CD4-positive, alpha-beta T cell treated with Interleukin-10 for 1 hour (primary cell): ENCODE measurements around the gene SLC25A30.
"Not testable (repeated sequence)": the region's sequence is repeated elsewhere in the genome, so short reads cannot be mapped to it uniquely, and the experiment has no call there.

ENCODE experiments used
- DNase-seq: peaks from one replicate; pipeline ENCODE4 v3.0.0-alpha.2; 2020

The SLC25A30 gene

DNA sequence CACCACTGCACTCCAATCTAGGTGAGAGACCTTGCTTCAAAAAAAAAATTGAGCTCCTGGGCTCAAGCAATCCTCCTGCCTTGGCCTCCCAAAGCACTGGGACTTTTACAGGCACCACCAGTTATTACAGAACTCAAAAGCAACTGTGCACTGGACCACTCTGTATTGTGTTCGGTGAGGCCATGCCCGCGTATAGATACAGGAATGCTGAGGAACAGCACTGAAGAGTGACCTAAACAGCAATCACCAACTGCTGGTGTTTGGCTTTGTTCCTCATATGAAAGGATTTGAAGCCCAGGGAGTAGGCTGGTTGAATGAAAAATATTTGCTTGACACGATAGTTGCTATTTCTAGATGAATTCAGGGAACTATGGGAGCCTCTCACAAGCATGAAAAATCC, 29.5 kb downstream of the SLC25A30 start:
- no peak for DNase-seq

DNA sequence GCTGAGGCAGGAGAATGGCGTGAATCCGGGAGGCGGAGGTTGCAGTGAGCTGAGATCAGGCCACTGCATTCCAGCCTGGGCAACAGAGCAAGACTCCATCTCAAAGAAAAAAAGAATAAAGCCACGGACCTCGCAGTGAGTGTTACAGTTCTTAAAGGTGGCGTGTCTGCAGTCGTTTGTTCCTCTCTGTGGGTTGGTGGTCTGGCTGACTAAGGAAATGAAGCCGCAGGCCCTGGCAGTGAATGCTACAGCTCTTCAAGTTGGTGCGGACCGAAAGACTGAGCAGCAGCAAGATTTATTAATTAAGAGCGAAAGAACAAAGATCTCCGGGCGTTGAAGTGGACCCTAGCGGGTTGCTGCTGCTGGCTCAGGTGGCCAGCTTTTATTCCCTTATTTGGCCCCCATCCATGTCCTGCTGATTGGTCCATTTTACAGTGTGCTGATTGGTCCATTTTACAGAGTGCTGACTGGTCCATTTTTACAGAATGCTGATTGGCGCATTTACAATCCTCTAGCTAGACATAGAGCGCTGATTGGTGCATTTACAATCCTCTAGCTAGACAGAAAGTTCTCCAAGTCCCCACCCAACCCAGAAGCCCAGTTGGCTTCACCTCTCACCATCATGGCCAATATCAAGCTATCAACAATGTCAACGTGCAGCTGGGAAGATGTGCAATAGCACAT, 31.1 kb downstream of the SLC25A30 start:
- DNase-seq = not testable (repeated sequence)

DNA sequence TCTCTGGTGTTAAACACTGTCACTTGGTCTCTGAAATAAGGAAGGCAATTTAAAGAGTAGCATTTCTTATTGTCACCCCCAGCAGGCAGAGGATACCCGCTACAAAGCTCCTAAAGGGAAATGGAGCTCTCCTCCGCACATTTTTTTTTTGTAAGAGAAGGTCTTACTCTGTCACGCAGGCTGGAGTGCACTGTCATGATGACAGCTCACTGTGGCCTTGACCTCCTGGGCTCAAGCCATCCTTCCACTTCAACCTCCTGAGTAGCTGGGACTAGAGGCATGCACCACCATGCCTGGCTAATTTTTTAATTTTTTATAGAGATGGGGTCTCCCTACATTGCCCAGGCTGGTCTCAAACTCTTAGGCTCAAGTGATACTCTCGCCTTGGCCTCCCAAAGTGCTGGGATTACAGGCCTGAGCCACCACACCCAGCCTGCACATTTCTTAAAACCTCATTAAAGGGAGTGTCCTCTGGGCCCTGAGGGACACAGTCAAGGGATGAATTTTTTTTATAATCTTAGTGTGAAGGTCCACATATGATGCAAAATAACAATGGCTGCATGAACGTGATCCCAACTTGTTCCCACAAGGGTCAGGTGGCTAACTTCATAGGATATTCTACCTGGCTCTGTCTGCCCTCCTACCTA, 32.1 kb downstream of the SLC25A30 start:
- no peak for DNase-seq

DNA sequence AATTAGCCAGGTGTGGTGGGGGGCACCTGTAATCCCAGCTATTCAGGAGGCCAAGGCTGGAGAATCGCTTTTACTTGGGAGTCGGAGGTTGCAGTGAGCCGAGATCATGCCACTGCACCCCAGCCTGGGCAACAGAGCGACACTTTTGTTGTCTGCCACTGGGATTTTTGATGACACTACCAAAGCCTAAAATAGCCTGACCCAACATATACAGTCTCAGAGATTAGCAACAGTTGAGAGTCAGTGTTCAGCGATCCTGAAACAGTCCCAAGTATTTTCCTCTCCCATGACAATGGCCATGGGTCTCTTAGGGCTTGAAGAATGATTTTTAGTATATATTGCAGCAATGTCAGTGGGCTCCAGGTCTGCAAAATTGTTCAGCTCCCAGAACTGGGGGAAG, 32.9 kb downstream of the SLC25A30 start:
- no peak for DNase-seq

DNA sequence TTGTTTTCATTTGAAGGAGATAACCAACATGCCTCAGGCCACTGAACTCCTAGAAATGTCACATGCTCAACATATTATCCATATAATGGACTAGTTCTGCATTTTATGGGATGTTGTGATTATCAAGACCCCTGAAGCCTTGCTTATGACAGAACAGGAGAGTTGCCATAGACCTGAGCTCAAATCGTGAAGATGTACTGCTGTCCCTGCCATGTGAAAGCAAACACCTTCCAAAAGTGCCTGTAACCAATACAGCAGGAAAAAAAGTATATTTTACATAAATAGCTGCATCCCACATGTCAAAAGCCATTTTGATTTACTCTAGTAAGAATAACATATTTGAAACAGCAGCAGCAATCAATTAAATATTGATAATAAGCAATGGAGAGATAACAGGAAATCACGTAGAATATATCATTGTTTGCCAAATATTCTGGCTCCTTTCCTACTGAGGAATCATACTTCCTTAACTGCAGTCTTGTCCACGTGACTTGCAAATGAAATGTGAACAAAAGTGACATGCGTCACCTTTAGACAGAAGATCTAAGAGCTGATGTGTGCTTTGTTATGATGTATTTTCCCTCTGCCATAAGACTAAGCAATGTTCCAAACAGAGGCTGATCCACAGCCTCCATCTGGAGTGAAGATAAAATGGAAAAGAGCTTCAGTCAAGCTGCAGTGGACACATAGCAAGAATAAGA, 33.5 kb downstream of the SLC25A30 start:
- no peak for DNase-seq

DNA sequence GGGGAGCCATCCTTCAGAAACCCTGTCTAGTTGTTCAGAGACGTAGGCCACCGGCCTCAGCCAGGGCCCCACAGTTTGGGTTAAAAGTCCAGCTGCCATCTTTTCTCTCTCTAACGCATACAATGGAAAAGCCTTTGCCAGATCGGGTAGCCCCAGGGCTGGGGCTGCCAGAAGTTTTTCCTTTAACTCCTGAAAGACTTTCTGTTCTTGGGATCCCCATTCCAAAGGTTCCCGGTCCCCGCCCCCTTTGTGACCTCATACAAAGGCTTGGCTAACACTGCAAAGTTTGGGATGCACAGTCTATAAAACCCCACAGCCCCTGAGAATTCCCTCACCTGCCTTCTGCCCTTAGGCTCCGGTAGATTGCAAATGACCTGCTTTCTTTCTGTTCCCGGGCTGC, 35.4 kb downstream of the SLC25A30 start:
- DNase-seq = not testable (repeated sequence)

DNA sequence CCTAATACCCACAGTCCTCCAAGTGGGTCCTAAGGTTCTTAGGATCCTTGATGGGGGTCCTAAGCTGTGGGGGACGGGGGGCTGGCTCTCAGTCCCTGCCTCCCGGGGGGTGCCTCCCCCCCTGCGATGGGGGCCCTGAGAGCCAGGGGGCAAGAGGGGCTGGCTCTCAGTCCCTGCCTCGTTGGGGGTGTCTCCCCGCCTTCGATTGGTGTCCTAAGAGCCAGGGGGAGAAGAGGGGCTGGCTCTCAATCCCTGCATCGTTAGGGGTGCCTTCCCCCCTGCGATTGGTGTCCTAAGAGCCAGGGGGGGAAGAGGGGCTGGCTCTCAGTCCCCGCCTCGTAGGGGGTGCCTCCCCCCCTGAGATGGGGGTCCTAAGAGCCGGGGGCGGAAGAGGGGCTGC, 37.0 kb downstream of the SLC25A30 start:
- DNase-seq = no peak

DNA sequence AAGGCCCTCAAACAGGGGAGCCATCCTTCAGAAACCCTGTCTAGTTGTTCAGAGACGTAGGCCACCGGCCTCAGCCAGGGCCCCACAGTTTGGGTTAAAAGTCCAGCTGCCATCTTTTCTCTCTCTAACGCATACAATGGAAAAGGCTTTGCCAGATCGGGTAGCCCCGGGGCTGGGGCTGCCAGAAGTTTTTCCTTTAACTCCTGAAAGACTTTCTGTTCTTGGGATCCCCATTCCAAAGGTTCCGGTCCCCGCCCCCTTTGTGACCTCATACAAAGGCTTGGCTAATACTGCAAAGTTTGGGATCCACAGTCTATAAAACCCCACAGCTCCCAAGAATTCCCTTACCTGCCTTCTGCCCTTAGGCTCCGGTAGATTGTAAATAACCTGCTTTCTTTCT, 37.5 kb downstream of the SLC25A30 start:
- DNase-seq = not testable (repeated sequence)

DNA sequence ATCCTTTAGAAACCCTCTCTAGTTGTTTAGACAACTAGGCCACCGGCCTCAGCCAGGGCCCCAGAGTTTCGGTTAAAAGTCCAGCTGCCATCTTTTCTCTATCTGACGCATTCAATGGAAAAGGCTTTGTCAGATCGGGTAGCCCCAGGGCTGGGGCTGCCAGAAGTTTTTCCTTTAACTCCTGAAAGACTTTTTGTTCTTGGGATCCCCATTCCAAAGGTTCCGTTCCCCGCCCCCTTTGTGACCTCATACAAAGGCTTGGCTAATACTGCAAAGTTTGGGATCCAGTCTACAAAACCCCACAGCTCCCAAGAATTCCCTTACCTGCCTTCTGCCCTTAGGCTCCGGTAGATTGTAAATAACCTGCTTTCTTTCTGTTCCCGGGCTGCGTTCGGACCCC, 38.7 kb downstream of the SLC25A30 start:
- DNase-seq = not testable (repeated sequence)

DNA sequence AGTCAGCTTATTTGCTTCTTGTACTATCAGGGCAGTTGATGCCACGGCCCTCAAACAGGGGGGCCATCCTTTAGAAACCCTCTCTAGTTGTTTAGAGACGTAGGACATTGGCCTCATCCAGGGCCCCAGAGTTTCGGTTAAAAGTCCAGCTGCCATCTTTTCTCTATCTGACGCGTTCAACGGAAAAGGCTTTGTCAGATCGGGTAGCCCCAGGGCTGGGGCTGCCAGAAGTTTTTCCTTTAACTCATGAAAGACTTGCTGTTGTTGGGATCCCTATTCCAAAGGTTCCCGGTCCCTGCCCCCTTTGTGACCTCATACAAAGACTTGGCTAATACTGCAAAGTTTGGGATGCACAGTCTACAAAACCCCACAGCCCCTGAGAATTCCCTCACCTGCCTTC, 39.4 kb downstream of the SLC25A30 start:
- DNase-seq = not testable (repeated sequence)

DNA sequence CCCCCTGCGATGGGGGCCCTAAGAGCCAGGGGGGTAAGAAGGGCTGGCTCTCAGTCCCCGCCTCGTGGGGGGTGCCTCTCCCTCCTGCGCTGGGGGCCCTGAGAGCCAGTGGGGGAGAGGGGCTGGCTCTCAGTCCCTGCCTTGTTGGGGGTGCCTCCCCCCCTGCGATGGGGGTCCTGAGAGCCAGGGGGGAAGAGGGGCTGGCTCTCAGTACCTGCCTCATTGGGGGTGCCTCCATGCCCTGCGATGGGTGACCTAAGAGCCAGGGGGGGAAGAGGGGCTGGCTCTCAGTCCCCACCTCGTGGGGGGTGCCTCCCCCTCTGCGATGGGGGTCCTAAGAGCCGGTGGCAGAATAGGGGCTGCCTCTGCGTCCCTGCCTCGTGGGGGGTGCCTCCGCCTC, 40.9 kb downstream of the SLC25A30 start:
- DNase-seq = not testable (repeated sequence)

DNA sequence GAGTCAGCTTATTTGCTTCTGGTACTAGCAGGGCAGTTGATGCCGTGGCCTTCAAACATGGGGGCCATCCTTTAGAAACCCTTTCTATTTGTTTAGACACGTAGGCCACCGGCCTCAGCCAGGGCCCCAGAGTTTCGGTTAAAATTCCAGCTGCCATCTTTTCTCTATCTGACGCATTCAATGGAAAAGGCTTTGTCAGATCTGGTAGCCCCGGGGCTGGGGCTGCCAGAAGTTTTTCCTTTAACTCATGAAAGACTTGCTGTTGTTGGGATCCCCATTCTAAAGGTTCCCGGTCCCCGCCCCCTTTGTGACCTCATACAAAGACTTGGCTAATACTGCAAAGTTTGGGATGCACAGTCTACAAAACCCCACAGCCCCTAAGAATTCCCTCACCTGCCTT, 41.5 kb downstream of the SLC25A30 start:
- not testable (repeated sequence) for DNase-seq

DNA sequence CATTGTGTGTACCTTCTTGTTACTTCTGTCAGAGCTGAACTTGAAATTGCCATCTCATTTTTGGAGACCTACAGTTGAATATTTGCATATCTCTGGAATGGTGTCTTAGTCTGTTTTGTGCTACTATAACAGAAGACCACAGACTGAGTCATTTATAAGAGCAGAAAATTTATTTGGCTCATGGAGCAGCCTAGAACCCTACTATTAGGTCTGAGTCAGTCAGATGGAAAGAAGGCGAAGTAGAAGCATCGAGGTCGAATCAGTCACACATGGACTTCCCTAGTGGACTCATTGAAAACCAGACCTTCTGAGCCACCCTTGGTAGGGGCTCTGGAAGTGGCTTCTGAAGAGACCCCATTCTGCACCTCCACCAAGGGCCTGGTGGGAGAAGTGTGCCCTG, 43.3 kb downstream of the SLC25A30 start:
- no peak for DNase-seq

DNA sequence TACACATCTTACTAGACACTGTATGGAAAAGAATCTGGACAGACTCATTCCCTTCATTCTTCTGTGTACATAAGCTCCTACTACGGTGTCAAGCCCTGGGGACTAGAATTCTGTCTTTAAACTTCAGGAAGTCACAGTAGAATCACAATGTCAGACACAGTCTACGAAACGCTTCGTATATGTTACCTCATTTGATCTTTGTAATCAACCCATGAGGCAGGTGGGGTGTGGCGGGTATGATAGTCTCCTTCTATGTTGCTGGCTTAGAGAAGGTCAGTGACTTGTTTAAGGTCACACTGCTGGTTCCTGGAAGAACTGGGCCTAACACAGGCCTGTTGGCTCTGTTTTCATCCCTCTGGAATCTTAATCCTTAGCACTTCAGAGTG, 45.0 kb downstream of the SLC25A30 start:
- no peak for DNase-seq

DNA sequence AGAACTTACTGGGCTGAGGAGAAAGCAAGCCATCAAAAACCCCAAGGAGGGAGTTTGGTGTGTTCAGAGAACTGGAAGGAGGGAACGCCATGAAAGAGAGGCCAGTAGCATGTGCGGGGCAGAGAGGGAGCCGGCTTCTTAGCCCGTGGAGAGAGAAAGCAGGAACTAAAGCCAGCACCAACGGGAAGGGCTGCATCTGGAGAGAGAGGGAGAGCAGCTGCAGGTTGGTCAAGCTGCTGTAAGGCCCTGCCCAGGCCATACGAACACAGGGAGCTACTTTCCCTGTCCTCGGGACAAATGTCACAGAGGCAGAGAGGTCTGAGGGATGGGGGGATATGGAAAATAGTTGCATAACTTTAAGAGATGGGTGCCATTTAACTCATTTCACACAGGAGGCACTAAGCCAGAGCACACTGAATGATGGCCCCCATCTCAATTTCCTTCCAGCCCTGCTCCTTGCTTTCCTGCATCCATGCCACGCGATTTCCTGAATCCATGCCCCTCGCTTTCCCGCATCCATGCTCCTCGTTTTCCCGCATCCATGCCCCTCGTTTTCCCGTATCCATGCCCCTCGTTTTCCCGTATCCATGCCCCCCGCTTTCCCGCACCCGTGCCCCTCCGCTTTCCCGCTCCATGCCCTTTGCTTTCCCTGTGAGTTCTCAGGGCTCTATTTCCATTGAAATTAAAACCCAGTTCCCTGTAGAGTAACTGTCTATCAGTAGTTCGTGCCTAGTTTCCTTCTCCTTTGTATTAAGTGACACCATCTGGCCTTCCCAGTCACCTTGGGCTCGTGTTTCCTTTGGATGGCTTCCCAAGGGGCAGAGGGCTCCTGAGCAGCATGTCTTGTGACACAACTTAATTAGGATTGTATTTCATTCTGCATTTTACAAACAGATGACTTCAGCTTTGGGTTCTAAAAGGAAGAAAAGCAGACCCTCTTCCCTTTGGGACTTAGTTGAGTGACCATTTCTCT, 45.7 kb downstream of the SLC25A30 start:
- no peak for DNase-seq

DNA sequence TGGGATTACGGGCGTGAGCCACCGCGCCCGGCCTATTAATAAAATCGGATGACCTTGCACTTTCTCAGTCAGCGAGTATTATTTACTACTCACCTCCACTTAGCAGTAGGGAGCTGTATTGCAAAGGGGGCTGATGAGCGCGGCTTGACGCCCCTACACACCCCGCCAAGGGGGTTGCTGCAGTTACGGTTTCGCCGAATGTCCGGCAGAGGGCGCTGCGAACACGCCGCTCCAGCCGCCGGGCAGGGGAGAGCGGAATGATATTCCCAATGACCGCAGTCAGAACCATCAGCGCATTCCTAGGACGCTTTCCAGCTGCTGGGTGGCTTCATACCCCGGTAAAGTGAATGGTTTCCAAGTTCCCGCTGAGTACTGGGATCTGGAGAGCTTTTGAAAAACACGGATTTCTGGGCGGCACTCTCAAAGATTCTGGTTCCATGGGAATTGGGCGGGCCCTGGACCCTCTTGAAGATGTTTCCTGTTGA, 47.2 kb downstream of the SLC25A30 start:
- DNase-seq = peak; percentile 55

DNA sequence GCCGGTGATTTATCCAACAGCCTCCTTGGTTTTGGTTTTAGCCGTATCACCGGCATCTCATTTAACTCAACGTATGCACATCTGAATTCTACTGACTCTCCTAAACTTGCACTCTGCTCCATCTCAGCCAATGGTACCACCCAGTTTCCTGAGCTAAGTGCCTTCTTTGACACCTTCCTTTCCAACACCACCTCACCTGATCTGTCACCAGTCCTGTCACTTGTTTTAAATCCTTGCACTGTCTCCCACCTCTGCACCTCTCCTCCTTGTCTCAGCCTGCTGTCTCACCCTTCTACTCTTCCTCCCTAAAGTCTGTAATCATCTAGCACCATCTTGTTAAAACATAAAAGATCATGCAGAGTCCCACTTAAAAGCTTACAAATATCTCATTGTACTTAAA, 49.1 kb downstream of the SLC25A30 start:
- DNase-seq = no peak

DNA sequence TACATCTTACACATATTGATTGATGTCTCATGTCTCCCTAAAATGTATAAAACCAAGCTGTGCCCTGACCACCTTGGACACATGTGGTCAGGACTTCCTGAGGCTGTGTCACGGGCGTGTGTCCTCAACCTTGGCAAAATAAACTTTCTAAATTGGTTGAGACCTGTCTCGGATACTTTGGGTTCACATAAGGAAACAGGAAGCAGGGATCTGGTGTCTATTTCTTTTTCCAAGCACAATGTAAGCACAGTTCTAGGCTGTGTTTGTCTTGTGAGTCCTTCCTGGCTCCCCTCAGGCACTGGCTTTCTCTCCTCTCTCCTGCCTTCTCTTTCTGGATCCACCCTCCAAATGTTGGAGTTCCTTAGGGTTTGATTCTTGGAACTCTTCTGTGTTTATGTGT, 49.6 kb downstream of the SLC25A30 start:
- no peak for DNase-seq

DNA sequence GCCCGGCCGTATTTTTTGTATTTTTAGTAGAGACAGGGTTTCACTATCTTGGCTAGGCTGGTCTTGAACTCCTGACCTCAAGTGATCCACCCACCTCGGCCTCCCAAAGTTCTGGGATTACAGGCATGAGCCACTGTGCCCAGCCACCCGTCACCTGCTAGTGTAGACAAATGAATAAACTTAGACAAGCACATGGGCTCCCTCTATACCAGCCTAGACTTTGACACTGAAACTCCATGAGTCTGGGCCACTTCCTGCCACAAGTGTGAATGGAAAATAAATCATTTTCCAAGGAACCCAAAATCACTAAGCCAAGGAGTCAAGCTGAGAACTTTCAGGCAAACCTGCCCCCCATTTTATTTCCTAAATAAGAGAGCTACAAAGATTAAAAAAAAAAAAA, 50.2 kb downstream of the SLC25A30 start:
- no peak for DNase-seq

DNA sequence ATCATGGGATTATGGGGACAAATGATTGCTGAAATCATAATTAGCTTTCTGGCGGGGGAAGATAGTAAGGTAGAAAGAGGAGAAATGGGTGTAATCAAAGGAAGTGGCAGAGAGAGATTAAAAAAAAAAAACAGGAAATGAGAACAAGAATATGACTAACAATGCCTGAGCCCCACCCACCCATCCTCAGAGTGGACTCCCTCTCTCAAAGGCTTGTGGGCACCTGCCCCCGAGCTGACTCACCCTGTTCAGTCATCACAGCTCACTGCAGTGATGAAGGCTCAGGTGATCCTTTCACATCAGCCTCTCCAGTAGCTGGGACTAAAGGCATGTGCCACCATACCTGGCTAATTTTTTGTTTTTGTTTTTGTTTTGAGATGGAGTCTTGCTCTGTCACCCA, 50.8 kb downstream of the SLC25A30 start:
- DNase-seq = peak; percentile 91

DNA sequence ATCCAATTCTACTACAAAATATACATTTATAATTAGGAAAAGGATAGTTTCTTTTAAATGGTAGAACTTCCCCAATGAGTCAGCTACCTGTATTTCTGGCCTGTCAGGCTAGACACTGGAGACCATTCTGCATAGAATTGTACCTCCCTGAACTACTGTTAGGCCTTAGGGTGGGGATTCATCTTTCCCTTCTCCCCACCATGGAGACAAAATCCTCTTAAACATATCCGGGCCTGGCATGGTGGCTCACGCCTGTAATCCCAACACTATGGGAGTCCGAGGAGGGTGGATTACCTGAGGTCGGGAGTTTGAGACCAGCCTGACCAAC, 52.7 kb downstream of the SLC25A30 start:
- no peak for DNase-seq

DNA sequence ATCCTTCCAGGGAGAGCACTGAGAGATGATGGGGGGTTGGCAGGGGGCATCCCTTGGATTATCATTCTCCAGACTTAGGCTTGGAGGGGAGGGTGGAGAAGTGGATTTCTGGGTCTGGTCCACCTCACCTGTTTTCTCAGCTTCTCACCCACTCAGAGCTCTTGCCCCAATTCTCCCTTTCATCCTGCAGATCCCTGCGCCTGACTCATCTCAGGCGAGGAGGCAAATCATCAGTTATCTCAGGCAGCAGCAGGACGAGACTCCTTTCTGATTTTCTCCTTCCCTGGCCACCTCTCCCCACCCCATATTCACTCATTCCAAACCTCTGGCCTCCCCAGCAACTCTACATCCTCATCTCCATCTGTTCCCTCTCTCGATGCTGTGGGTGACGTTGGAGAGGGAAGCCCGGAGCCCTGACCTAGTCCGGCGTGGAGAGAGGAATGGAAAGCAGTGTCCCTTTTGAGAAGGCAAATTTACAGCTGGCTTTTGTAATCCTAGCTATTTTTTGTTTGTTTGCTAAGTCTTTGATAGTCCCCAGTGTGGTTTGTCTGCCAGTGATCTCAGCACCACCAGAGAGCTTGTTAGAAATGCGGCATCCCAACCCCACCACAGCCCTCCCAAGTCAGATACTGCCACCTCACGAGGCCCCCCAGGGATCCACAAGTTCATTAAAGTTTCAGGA, 53.2 kb downstream of the SLC25A30 start:
- no peak for DNase-seq
